Thoracic aorta (tissue), 2 donors: ENCODE data around the gene TRIM22. TPM values are rescaled to one million over a fixed set of nuclear protein-coding genes. Genes with fewer than 3 reads are reported as not detected.
"Not testable (repeated sequence)": the region's sequence is repeated elsewhere in the genome, so short reads cannot be mapped to it uniquely, and the experiment has no call there.

Experiments
- ATAC-seq: fragments of 150-250 bp; one replicate; pipeline ENCODE4 v1.8.0; 2017; ENCODE audit warnings: low read depth; ENCODE audit not compliant: insufficient number of reproducible peaks, low FRiP score
- DNase-seq: peaks from one replicate; pipeline ENCODE4 v3.0.0-alpha.2; 2020; ENCODE audit warnings: low spot score
- H3K27ac ChIP-seq, 2 donors: fragments of 200-600 bp; sonication (generic); 1 replicate in 1 of 2; 2 replicates in 1 of 2; pipeline ENCODE4 v1.5.1; 2016; ENCODE audit warnings: mild to moderate bottlenecking in 2 of 2, moderate library complexity in 2 of 2
- H3K27me3 ChIP-seq: fragments of 200-600 bp; sonication (generic); replicated peaks from 2 replicates; pipeline ENCODE4 v1.6.0; 2016; ENCODE audit warnings: mild to moderate bottlenecking; ENCODE audit not compliant: insufficient read depth
- H3K36me3 ChIP-seq: fragments of 200-600 bp; sonication (generic); one replicate; pipeline ENCODE4 v1.5.1; 2016
- H3K4me1 ChIP-seq, 2 donors: fragments of 200-600 bp; sonication (generic); 1 replicate in 1 of 2; 2 replicates in 1 of 2; pipeline versions ENCODE4 v1.5.1 to v1.6.0; 2016; ENCODE audit warnings: low read depth in 2 of 2, mild to moderate bottlenecking in 1 of 2; ENCODE audit not compliant: control insufficient read depth in 1 of 2
- H3K4me3 ChIP-seq: fragments of 200-600 bp; sonication (generic); 2 replicates; pipeline ENCODE4 v1.5.1; 2016; ENCODE audit warnings: mild to moderate bottlenecking
- H3K9me3 ChIP-seq: fragments of 200-600 bp; sonication (generic); 2 replicates; pipeline ENCODE4 v1.5.1; 2016
- CTCF ChIP-seq: fragments of 200-600 bp; sonication (generic); IDR thresholded peaks from one replicate; pipeline ENCODE4 v1.5.1; 2019; ENCODE audit warnings: antibody characterized with exemption
- total RNA-seq, 2 donors: library from RNA; depleted of rRNA; stranded (reverse); fragments of >200 nt; gene quantifications; one replicate each; pipeline versions ENCODE4 v1.1.0 to v1.2.3, GENCODE V29; 2016

The TRIM22 gene
- total RNA-seq, 2 donors from 2014 or later = 119 to 129 TPM

- DNase-seq = no peak
- H3K27me3 ChIP-seq = no peaks in the 10 kb centered on the region
- no peaks in the 10 kb centered on the region for H3K9me3 ChIP-seq
- no peak overlapping the region for H3K4me3 ChIP-seq
- H3K4me1 ChIP-seq = no peaks in the 10 kb centered on the region
- H3K27ac ChIP-seq = no peak overlapping the region
- no peak for TF ChIP-seq CTCF
- no peak for ATAC-seq
- peaks cover 10% of the 10 kb centered on the region for H3K36me3 ChIP-seq
Measured at GRCh38 chr11:5713695-5714094, 24.1 kb downstream of the TRIM22 start.

GRCh38 chr11:5716518-5716917 is 26.9 kb downstream of the TRIM22 start:
- H3K27ac ChIP-seq, H3K27me3 ChIP-seq, H3K36me3 ChIP-seq, H3K4me1 ChIP-seq, H3K4me3 ChIP-seq, ATAC-seq, DNase-seq, H3K9me3 ChIP-seq: not testable (repeated sequence)

- Histone ChIP-seq H3K4me1 (no peaks in the 10 kb centered on the region), H3K9me3 (no peaks in the 10 kb centered on the region), H3K36me3 (no peaks in the 10 kb centered on the region), H3K27ac (no peak overlapping the region), H3K4me3 (no peak overlapping the region), H3K27me3 (no peaks in the 10 kb centered on the region)
- ATAC-seq (no peak), DNase-seq (no peak)
- no peak for TF ChIP-seq CTCF
Measured at GRCh38 chr11:5719703-5720495, 30.3 kb downstream of the TRIM22 start.

GRCh38 chr11:5722622-5723021 is 33.0 kb downstream of the TRIM22 start:
- Histone ChIP-seq H3K27ac (no peak overlapping the region), H3K27me3 (no peaks in the 10 kb centered on the region), H3K4me3 (no peak overlapping the region), H3K36me3 (no peaks in the 10 kb centered on the region), H3K9me3 (no peaks in the 10 kb centered on the region), H3K4me1 (no peaks in the 10 kb centered on the region)
- DNase-seq = no peak
- TF ChIP-seq CTCF = no peak
- ATAC-seq = no peak

DNA sequence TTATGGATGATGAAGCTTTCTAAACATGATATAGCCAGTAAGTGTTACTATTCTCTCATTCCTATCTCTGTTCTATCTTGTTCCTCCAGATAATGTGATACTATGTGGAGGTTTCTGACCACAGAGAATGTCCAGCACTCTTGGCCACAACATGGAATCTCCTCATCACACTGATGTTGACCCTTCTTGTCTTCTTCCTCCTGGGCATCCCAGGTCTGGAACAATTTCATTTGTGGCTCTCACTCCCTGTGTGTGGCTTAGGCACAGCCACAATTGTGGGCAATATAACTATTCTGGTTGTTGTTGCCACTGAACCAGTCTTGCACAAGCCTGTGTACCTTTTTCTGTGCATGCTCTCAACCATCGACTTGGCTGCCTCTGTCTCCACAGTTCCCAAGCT is 36.8 kb downstream of the TRIM22 start:
- Histone ChIP-seq H3K4me1 (no peaks in the 10 kb centered on the region), H3K4me3 (no peak overlapping the region), H3K36me3 (no peaks in the 10 kb centered on the region), H3K9me3 (no peaks in the 10 kb centered on the region), H3K27ac (no peak overlapping the region), H3K27me3 (no peaks in the 10 kb centered on the region)
- DNase-seq (no peak), ATAC-seq (no peak)
- TF ChIP-seq CTCF = no peak

DNA sequence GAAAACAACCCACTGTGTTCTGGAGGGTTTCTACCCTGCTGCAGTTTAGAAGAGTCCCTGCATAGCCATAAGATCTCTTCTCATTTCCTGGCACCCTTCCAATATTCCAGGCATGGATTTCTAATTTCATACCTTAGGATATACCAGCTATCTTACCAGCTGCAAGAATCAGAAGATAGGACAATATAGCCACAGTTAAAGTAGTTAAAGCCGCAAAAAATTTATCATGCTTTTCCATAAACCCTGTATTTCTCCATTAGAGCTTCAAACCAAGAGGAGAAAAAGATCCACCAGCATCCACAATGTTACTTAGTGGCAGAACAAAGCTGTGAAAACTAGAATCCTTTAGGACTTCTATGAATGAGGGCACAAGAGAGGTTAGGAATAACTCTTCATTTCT is 38.1 kb downstream of the TRIM22 start:
- H3K4me3 ChIP-seq = no peak overlapping the region
- H3K36me3 ChIP-seq = no peaks in the 10 kb centered on the region
- no peak overlapping the region for H3K27ac ChIP-seq
- H3K4me1 ChIP-seq = no peaks in the 10 kb centered on the region
- H3K9me3 ChIP-seq = no peaks in the 10 kb centered on the region
- no peak for TF ChIP-seq CTCF
- ATAC-seq (no peak), DNase-seq (no peak)
- no peaks in the 10 kb centered on the region for H3K27me3 ChIP-seq
